MCF 10A (cell line): ENCODE results near the gene RARG. TPM values are rescaled to one million over a fixed set of nuclear protein-coding genes. Genes with fewer than 3 reads are reported as not detected.
A peak's percentile ranks its signal among the peaks of the same experiment; 100 is the strongest.

Experiments used
- BruUV-seq: library from RNA; stranded (reverse); fragments of 400-500 nt; replicated peaks from 2 replicates; lab custom pipeline; 2021; lab: Mats Ljungman, UMichigan
- CTCF ChIA-PET: fragments of 300-600 bp; sonication (Branson Sonifier 250); formaldehyde crosslinking; extraction: SDS; loops from one replicate; lab custom pipeline; 2021; ENCODE audit warnings: antibody characterized with exemption, inconsistent platforms; lab: Yijun Ruan, JAX
- POLR2A ChIA-PET: fragments of 300-600, 350-650 bp; sonication (Branson Sonifier 250); formaldehyde crosslinking; extraction: SDS; loops from one replicate; lab custom pipeline; 2020; ENCODE audit warnings: antibody characterized with exemption, inconsistent platforms; lab: Yijun Ruan, JAX
- DNase-seq: peaks from one replicate; pipeline ENCODE4 v3.0.0-alpha.2; 2018; ENCODE audit not compliant: unreplicated experiment
- H3K27ac Mint-ChIP-seq: one replicate; pipeline ENCODE4 v1.8.0; 2022; ENCODE audit warnings: mild to moderate bottlenecking, low read depth, mixed read lengths; ENCODE audit not compliant: unreplicated experiment
- H3K27me3 Mint-ChIP-seq: one replicate; pipeline ENCODE4 v1.8.0; 2022; ENCODE audit warnings: mixed read lengths; ENCODE audit not compliant: insufficient read depth, unreplicated experiment
- H3K36me3 Mint-ChIP-seq: one replicate; pipeline ENCODE4 v1.8.0; 2022; ENCODE audit warnings: mild to moderate bottlenecking, moderate library complexity, mixed read lengths; ENCODE audit not compliant: insufficient read depth, unreplicated experiment
- H3K4me1 Mint-ChIP-seq: one replicate; pipeline ENCODE4 v1.8.0; 2022; ENCODE audit warnings: mixed read lengths; ENCODE audit not compliant: insufficient read depth, unreplicated experiment
- H3K4me3 Mint-ChIP-seq: one replicate; pipeline ENCODE4 v1.8.0; 2022; ENCODE audit warnings: mild to moderate bottlenecking, moderate library complexity, mixed read lengths; ENCODE audit not compliant: unreplicated experiment
- H3K9me3 Mint-ChIP-seq: one replicate; pipeline ENCODE4 v1.8.0; 2022; ENCODE audit warnings: mixed read lengths; ENCODE audit not compliant: unreplicated experiment
- intact Hi-C: fragments of 100-400 bp; cut with micrococcal nuclease; formaldehyde crosslinking; loops from 2 replicates; pipeline ENCODE4 v1.14.1; 2022
- total RNA-seq: library from RNA; stranded (reverse); gene quantifications from 2 replicates; pipeline ENCODE4 v1.2.3, GENCODE V29; 2022
- TF ChIP-seq, protein P1 (sequence below): fragments of 200-600 bp; IDR thresholded peaks from one replicate; pipeline ENCODE4 v1.8.0; 2022; ENCODE audit warnings: antibody characterized with exemption, mild to moderate bottlenecking; ENCODE audit not compliant: unreplicated experiment

The RARG gene
- total RNA-seq, 1 experiment from 2014 or later: 43.7 TPM

GRCh38 chr12:53229454-53229853 lies 2.6 kb downstream of the RARG start:
- Mint-ChIP-seq H3K4me3 (peak overlapping the region; percentile 77), H3K27me3 (no peaks in the 10 kb centered on the region), H3K27ac (peak overlapping the region; percentile 39), H3K36me3 (peaks cover 10% of the 10 kb centered on the region), H3K4me1 (peaks cover 72% of the 10 kb centered on the region), H3K9me3 (no peaks in the 10 kb centered on the region)
- intact Hi-C loops: no loop called here
- DNase-seq: no peak
- BruUV-seq: no TSS peak
- CTCF ChIA-PET: interaction anchor here (0.6 to 0.9 kb wide), 2 partner anchors 15 to 27 kb away, joined by 3 read pairs; no protein-coding TSS in a partner anchor
- TF ChIP-seq, protein P1, sequence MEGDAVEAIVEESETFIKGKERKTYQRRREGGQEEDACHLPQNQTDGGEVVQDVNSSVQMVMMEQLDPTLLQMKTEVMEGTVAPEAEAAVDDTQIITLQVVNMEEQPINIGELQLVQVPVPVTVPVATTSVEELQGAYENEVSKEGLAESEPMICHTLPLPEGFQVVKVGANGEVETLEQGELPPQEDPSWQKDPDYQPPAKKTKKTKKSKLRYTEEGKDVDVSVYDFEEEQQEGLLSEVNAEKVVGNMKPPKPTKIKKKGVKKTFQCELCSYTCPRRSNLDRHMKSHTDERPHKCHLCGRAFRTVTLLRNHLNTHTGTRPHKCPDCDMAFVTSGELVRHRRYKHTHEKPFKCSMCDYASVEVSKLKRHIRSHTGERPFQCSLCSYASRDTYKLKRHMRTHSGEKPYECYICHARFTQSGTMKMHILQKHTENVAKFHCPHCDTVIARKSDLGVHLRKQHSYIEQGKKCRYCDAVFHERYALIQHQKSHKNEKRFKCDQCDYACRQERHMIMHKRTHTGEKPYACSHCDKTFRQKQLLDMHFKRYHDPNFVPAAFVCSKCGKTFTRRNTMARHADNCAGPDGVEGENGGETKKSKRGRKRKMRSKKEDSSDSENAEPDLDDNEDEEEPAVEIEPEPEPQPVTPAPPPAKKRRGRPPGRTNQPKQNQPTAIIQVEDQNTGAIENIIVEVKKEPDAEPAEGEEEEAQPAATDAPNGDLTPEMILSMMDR: no peak
- POLR2A ChIA-PET: interaction anchor here (1.1 kb wide), 1 partner anchor 10 kb away, joined by 3 read pairs; no protein-coding TSS in a partner anchor

- no TSS peak for BruUV-seq
- peaks cover 14% of the 10 kb centered on the region for H3K36me3 Mint-ChIP-seq
- ChIA-PET CTCF (interaction anchor here (1.3 kb wide), 1 partner anchor 69 kb away, joined by 3 read pairs; no protein-coding TSS in a partner anchor), POLR2A (interaction anchor here (0.8 kb wide), 1 partner anchor 9 kb away, joined by 3 read pairs; no protein-coding TSS in a partner anchor)
- no peak overlapping the region for H3K4me3 Mint-ChIP-seq
- H3K27ac Mint-ChIP-seq: peak overlapping the region; percentile 29
- no peak for DNase-seq
- intact Hi-C loops: no loop called here
- no peaks in the 10 kb centered on the region for H3K9me3 Mint-ChIP-seq
- H3K27me3 Mint-ChIP-seq: no peaks in the 10 kb centered on the region
- H3K4me1 Mint-ChIP-seq: peaks cover 67% of the 10 kb centered on the region
- TF ChIP-seq, protein P1: no peak
These were observed 4.2 kb downstream of the RARG start for GRCh38 chr12:53227836-53228235.

- intact Hi-C loops: no loop called here
- TF ChIP-seq, protein P1: no peak
- Mint-ChIP-seq H3K36me3 (peaks cover 14% of the 10 kb centered on the region), H3K4me3 (no peak overlapping the region), H3K27ac (peak overlapping the region; percentile 29), H3K27me3 (no peaks in the 10 kb centered on the region), H3K9me3 (no peaks in the 10 kb centered on the region), H3K4me1 (peaks cover 62% of the 10 kb centered on the region)
- ChIA-PET POLR2A (interaction anchor here (0.8 kb wide), 1 partner anchor 9 kb away, joined by 3 read pairs; no protein-coding TSS in a partner anchor), CTCF (interaction anchor here (1.3 kb wide), 1 partner anchor 69 kb away, joined by 3 read pairs; no protein-coding TSS in a partner anchor)
- BruUV-seq: no TSS peak
- DNase-seq: no peak
These were observed 4.7 kb downstream of the RARG start for GRCh38 chr12:53227341-53227740.

DNA sequence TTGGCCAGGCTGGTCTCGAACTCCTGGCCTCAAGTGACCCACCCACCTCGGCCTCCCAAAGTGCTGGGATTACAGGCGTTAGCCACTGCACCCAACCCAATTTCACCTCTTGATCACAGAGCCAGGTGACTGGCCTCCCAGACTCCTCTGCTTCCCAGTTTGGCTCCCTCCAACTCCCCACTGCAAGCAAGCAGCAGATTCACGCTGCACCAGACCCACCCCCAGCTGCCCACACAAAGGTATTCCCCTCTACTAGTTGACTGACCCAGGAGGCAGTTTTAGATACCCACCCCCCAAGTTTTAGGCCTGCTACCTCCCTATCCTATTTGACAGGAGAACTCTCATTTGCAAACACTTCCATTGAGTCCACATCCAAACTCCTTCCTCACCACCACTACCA lies 5.2 kb downstream of the RARG start:
- ChIA-PET CTCF (no interaction called here), POLR2A (no interaction called here)
- H3K27ac Mint-ChIP-seq: no peak overlapping the region
- H3K27me3 Mint-ChIP-seq: no peaks in the 10 kb centered on the region
- no peak for DNase-seq
- peaks cover 67% of the 10 kb centered on the region for H3K4me1 Mint-ChIP-seq
- intact Hi-C loops: no loop called here
- no peaks in the 10 kb centered on the region for H3K9me3 Mint-ChIP-seq
- TF ChIP-seq, protein P1: no peak
- no peak overlapping the region for H3K4me3 Mint-ChIP-seq
- peaks cover 14% of the 10 kb centered on the region for H3K36me3 Mint-ChIP-seq
- no TSS peak for BruUV-seq
